Measurements from ENCODE around the gene GDI2. TPM values are rescaled to one million over a fixed set of nuclear protein-coding genes. Genes with fewer than 3 reads are reported as not detected.

Gene GDI2
- total RNA-seq, 2 experiments from 2014 or later: 265 to 292 TPM

DNA sequence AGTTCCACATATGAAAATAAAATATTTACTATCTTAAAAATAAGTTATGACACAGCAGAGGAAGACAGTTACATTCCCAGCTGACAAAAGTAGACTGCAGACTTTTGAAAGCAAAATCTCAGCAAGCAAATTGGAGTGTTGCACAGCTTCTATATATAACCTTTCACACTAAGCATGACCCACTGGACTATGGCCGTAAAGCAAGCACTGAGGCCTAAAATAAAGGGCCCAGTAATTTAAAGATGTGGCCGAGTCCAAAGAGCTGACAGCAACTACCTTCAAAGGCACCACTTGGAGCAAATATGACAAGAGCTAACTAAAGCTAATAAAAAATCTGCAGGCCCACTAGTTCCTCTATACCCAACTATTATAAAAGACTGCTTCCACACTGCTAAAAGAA, 6.5 kb downstream of the GDI2 start:
- TF ChIP-seq, protein P1, sequence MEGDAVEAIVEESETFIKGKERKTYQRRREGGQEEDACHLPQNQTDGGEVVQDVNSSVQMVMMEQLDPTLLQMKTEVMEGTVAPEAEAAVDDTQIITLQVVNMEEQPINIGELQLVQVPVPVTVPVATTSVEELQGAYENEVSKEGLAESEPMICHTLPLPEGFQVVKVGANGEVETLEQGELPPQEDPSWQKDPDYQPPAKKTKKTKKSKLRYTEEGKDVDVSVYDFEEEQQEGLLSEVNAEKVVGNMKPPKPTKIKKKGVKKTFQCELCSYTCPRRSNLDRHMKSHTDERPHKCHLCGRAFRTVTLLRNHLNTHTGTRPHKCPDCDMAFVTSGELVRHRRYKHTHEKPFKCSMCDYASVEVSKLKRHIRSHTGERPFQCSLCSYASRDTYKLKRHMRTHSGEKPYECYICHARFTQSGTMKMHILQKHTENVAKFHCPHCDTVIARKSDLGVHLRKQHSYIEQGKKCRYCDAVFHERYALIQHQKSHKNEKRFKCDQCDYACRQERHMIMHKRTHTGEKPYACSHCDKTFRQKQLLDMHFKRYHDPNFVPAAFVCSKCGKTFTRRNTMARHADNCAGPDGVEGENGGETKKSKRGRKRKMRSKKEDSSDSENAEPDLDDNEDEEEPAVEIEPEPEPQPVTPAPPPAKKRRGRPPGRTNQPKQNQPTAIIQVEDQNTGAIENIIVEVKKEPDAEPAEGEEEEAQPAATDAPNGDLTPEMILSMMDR (conservative IDR thresholded peaks at IDR 0.05; ENCODE audit: low read length): no peak
- no peak for TF ChIP-seq EZH2phosphoT487 (IDR thresholded peaks at IDR 0.05; ENCODE audit: borderline replicate concordance, low read depth, low read length)
- Histone ChIP-seq H3K4me2 (ENCODE audit: low read length) (peak overlapping the region; percentile 94), H2AFZ (ENCODE audit: low read length) (no peak overlapping the region), H3K4me3 (ENCODE audit: low read depth, low read length, poor library complexity, severe bottlenecking) (peak overlapping the region; percentile 94), H3K9me3 (ENCODE audit: low read length) (no peaks in the 10 kb centered on the region), H3K27ac (ENCODE audit: low read depth, low read length, poor library complexity, severe bottlenecking) (peak overlapping the region; percentile 80), H4K20me1 (ENCODE audit: insufficient read depth, low read length) (peaks cover 55% of the 10 kb centered on the region), H3K36me3 (ENCODE audit: insufficient read depth, low read length) (peaks cover 93% of the 10 kb centered on the region), H3K9me2 (ENCODE audit: insufficient read depth, low read length) (no peaks in the 10 kb centered on the region), H3K79me2 (ENCODE audit: insufficient read depth, low read depth, low read length) (peaks cover 100% of the 10 kb centered on the region), H3K4me1 (ENCODE audit: insufficient read depth, low read length, poor library complexity, severe bottlenecking) (peaks cover 66% of the 10 kb centered on the region)
- POLR2A ChIA-PET: interaction anchor here (0.6 to 1.8 kb wide), 19 partner anchors 9 to 151 kb away, joined by 3 to 6 read pairs (median 3); partner anchors contain the start of genes ANKRD16 and FBH1
- no TSS peak for BruUV-seq (replicated peaks)
- intact Hi-C loops (cut with micrococcal nuclease; ENCODE audit: unreplicated experiment): no loop called here
- CTCF ChIA-PET (ENCODE audit: unreplicated experiment): no interaction called here
- peak; percentile 34 for DNase-seq (ENCODE audit: low spot score)

DNA sequence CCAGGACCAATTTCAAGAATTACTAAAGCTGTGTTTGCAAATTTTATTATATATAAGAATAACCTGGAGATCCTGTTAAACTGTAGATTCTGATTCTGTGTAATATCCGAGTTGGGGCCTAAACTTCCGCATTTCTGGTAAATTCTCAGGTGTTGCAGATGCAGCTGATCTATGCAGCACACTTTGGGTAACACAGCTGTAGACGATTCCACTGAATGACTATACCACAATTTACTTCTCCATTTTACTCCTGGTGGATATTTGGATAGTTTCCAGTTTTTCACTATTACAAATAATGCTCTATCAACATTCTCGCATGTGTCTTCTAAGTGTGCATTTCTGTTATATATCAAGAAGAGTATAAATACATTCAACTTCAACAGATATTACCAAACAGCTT, 7.5 kb downstream of the GDI2 start:
- H3K4me1 ChIP-seq (ENCODE audit: insufficient read depth, low read length, poor library complexity, severe bottlenecking): peaks cover 66% of the 10 kb centered on the region
- intact Hi-C loops (cut with micrococcal nuclease; ENCODE audit: unreplicated experiment): no loop called here
- H3K4me3 ChIP-seq (ENCODE audit: low read depth, low read length, poor library complexity, severe bottlenecking): peak overlapping the region; percentile 94
- peaks cover 52% of the 10 kb centered on the region for H4K20me1 ChIP-seq (ENCODE audit: insufficient read depth, low read length)
- H3K79me2 ChIP-seq (ENCODE audit: insufficient read depth, low read depth, low read length): peaks cover 100% of the 10 kb centered on the region
- BruUV-seq (replicated peaks): no TSS peak
- POLR2A ChIA-PET: interaction anchor here (0.7 to 1.8 kb wide), 11 partner anchors 8 to 140 kb away, joined by 3 to 6 read pairs (median 4); no protein-coding TSS in a partner anchor
- no peak overlapping the region for H2AFZ ChIP-seq (ENCODE audit: low read length)
- H3K9me2 ChIP-seq (ENCODE audit: insufficient read depth, low read length): no peaks in the 10 kb centered on the region
- peak overlapping the region; percentile 80 for H3K27ac ChIP-seq (ENCODE audit: low read depth, low read length, poor library complexity, severe bottlenecking)
- no peak for TF ChIP-seq EZH2phosphoT487 (IDR thresholded peaks at IDR 0.05; ENCODE audit: borderline replicate concordance, low read depth, low read length)
- TF ChIP-seq, protein P1 (conservative IDR thresholded peaks at IDR 0.05; ENCODE audit: low read length): no peak
- CTCF ChIA-PET (ENCODE audit: unreplicated experiment): no interaction called here
- DNase-seq (ENCODE audit: low spot score): peak; percentile 87
- H3K36me3 ChIP-seq (ENCODE audit: insufficient read depth, low read length): peaks cover 93% of the 10 kb centered on the region
- H3K4me2 ChIP-seq (ENCODE audit: low read length): peak overlapping the region; percentile 94
- H3K9me3 ChIP-seq (ENCODE audit: low read length): no peaks in the 10 kb centered on the region

DNA sequence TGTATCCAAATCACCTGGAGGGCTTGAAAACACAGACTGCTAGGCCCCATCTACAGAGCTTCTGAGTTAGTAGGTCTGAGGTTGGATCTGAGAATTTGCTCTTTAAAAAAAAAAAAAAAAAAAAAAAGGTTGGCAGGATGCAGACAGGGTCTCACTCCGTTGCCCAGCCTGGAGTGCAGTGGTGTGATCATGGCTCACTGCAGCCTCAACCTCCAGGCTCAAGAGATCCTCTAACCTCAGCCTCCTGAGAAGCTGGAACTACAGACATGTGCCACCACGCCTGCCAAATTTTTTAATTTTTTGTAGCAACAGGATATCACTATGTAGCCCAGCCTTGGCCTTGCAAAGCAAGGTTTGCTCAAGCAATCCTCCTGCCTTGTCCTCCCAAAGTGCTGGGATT, 8.0 kb downstream of the GDI2 start:
- Histone ChIP-seq H3K36me3 (ENCODE audit: insufficient read depth, low read length) (peaks cover 93% of the 10 kb centered on the region), H3K4me3 (ENCODE audit: low read depth, low read length, poor library complexity, severe bottlenecking) (peak overlapping the region; percentile 94), H3K4me1 (ENCODE audit: insufficient read depth, low read length, poor library complexity, severe bottlenecking) (peaks cover 61% of the 10 kb centered on the region), H3K27ac (ENCODE audit: low read depth, low read length, poor library complexity, severe bottlenecking) (peak overlapping the region; percentile 80), H4K20me1 (ENCODE audit: insufficient read depth, low read length) (peaks cover 51% of the 10 kb centered on the region), H3K79me2 (ENCODE audit: insufficient read depth, low read depth, low read length) (peaks cover 100% of the 10 kb centered on the region), H2AFZ (ENCODE audit: low read length) (no peak overlapping the region), H3K4me2 (ENCODE audit: low read length) (peak overlapping the region; percentile 94), H3K9me2 (ENCODE audit: insufficient read depth, low read length) (no peaks in the 10 kb centered on the region), H3K9me3 (ENCODE audit: low read length) (no peaks in the 10 kb centered on the region)
- BruUV-seq (replicated peaks): no TSS peak
- no peak for TF ChIP-seq EZH2phosphoT487 (IDR thresholded peaks at IDR 0.05; ENCODE audit: borderline replicate concordance, low read depth, low read length)
- TF ChIP-seq, protein P1 (conservative IDR thresholded peaks at IDR 0.05; ENCODE audit: low read length): no peak
- ChIA-PET POLR2A (interaction anchor here (0.6 to 1.3 kb wide), 10 partner anchors 9 to 162 kb away, joined by 3 to 6 read pairs (median 4); no protein-coding TSS in a partner anchor), CTCF (ENCODE audit: unreplicated experiment) (no interaction called here)
- intact Hi-C loops (cut with micrococcal nuclease; ENCODE audit: unreplicated experiment): no loop called here
- peak; percentile 35 for DNase-seq (ENCODE audit: low spot score)

All from OCI-LY7 (cell line).